ENCODE results near the gene ARF3. TPM values are rescaled to one million over a fixed set of nuclear protein-coding genes. Genes with fewer than 3 reads are reported as not detected.

The ARF3 gene
- total RNA-seq, 1 experiment from 2014 or later, result 256 TPM

DNA sequence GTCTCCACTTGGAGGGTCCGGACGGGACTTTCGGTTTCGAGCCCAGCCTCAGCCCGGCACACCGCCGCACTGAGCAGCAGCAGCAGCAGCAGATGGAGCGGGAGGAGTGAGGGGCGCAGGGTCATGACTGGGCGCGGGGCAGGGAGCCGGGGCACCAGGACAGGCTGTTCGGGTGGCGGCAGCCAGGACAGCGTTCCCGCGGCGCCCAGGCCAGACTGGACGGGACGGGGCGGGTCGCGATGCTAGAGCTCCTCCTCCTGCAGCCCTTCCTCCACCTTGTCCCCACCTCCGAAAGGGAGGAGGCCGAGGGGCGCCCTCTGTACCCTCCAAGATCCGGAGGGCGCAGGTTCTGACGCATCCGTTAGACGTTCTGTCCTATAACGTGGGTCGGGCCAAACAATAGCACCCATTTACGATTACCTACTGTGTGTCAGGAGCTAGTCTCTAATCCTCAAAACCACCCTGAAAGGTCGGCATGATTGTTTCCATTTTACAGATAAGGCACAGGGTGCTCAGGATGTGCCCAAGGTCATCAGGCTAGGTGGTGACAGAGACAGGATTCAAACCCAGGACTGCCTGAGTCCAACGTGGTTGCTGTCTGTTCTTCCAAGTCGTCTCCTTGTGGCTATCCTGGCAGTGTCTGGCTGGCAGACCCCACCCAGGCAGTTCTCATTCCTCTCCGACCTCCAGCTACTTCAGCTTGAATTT, 31.8 kb downstream of the ARF3 start, which contains the start of gene FKBP11 (continued):
- TF ChIP-seq, protein P1, sequence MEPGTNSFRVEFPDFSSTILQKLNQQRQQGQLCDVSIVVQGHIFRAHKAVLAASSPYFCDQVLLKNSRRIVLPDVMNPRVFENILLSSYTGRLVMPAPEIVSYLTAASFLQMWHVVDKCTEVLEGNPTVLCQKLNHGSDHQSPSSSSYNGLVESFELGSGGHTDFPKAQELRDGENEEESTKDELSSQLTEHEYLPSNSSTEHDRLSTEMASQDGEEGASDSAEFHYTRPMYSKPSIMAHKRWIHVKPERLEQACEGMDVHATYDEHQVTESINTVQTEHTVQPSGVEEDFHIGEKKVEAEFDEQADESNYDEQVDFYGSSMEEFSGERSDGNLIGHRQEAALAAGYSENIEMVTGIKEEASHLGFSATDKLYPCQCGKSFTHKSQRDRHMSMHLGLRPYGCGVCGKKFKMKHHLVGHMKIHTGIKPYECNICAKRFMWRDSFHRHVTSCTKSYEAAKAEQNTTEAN (CRISPR knock-in tag; IDR thresholded peaks at IDR 0.05), result no peak
- TF ChIP-seq EMX1 (CRISPR knock-in tag; IDR thresholded peaks at IDR 0.05) (no peak; the same call in 1 of the 2 replicates), TEAD4 (CRISPR knock-in tag; IDR thresholded peaks at IDR 0.05) (no peak), ZNF232 (CRISPR knock-in tag; IDR thresholded peaks at IDR 0.05) (peak; percentile 7; the same call in 1 of the 2 replicates), CREM (CRISPR knock-in tag; IDR thresholded peaks at IDR 0.05) (no peak), RORB (CRISPR knock-in tag; IDR thresholded peaks at IDR 0.05) (no peak), ZNF263 (CRISPR knock-in tag; IDR thresholded peaks at IDR 0.05; ENCODE audit: low read depth) (no peak), TP53 (CRISPR knock-in tag; IDR thresholded peaks at IDR 0.05) (no peak), CREB1 (CRISPR knock-in tag; IDR thresholded peaks at IDR 0.05) (no peak), ZNF423 (CRISPR knock-in tag; IDR thresholded peaks at IDR 0.05) (no peak), SP1 (CRISPR knock-in tag; conservative IDR thresholded peaks at IDR 0.05) (peak; percentile 72), GABPB1 (CRISPR knock-in tag; IDR thresholded peaks at IDR 0.05) (no peak), FOXP1 (CRISPR knock-in tag; IDR thresholded peaks at IDR 0.05; ENCODE audit: borderline replicate concordance) (peak; percentile 83), ZNF317 (CRISPR knock-in tag; IDR thresholded peaks at IDR 0.05; ENCODE audit: borderline replicate concordance, low read depth) (no peak), FOXK1 (CRISPR knock-in tag; IDR thresholded peaks at IDR 0.05) (no peak)
- TF ChIP-seq, protein P2, sequence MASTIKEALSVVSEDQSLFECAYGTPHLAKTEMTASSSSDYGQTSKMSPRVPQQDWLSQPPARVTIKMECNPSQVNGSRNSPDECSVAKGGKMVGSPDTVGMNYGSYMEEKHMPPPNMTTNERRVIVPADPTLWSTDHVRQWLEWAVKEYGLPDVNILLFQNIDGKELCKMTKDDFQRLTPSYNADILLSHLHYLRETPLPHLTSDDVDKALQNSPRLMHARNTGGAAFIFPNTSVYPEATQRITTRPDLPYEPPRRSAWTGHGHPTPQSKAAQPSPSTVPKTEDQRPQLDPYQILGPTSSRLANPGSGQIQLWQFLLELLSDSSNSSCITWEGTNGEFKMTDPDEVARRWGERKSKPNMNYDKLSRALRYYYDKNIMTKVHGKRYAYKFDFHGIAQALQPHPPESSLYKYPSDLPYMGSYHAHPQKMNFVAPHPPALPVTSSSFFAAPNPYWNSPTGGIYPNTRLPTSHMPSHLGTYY (CRISPR knock-in tag; IDR thresholded peaks at IDR 0.05), result no peak
- TF ChIP-seq, protein P3, sequence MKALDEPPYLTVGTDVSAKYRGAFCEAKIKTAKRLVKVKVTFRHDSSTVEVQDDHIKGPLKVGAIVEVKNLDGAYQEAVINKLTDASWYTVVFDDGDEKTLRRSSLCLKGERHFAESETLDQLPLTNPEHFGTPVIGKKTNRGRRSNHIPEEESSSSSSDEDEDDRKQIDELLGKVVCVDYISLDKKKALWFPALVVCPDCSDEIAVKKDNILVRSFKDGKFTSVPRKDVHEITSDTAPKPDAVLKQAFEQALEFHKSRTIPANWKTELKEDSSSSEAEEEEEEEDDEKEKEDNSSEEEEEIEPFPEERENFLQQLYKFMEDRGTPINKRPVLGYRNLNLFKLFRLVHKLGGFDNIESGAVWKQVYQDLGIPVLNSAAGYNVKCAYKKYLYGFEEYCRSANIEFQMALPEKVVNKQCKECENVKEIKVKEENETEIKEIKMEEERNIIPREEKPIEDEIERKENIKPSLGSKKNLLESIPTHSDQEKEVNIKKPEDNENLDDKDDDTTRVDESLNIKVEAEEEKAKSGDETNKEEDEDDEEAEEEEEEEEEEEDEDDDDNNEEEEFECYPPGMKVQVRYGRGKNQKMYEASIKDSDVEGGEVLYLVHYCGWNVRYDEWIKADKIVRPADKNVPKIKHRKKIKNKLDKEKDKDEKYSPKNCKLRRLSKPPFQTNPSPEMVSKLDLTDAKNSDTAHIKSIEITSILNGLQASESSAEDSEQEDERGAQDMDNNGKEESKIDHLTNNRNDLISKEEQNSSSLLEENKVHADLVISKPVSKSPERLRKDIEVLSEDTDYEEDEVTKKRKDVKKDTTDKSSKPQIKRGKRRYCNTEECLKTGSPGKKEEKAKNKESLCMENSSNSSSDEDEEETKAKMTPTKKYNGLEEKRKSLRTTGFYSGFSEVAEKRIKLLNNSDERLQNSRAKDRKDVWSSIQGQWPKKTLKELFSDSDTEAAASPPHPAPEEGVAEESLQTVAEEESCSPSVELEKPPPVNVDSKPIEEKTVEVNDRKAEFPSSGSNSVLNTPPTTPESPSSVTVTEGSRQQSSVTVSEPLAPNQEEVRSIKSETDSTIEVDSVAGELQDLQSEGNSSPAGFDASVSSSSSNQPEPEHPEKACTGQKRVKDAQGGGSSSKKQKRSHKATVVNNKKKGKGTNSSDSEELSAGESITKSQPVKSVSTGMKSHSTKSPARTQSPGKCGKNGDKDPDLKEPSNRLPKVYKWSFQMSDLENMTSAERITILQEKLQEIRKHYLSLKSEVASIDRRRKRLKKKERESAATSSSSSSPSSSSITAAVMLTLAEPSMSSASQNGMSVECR (CRISPR knock-in tag; IDR thresholded peaks at IDR 0.05; ENCODE audit: borderline replicate concordance), result peak; percentile 91
- TF ChIP-seq, protein P4, sequence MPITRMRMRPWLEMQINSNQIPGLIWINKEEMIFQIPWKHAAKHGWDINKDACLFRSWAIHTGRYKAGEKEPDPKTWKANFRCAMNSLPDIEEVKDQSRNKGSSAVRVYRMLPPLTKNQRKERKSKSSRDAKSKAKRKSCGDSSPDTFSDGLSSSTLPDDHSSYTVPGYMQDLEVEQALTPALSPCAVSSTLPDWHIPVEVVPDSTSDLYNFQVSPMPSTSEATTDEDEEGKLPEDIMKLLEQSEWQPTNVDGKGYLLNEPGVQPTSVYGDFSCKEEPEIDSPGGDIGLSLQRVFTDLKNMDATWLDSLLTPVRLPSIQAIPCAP (CRISPR knock-in tag; IDR thresholded peaks at IDR 0.05), result no peak; the same call in 1 of the 2 replicates
- TF ChIP-seq, protein P5, sequence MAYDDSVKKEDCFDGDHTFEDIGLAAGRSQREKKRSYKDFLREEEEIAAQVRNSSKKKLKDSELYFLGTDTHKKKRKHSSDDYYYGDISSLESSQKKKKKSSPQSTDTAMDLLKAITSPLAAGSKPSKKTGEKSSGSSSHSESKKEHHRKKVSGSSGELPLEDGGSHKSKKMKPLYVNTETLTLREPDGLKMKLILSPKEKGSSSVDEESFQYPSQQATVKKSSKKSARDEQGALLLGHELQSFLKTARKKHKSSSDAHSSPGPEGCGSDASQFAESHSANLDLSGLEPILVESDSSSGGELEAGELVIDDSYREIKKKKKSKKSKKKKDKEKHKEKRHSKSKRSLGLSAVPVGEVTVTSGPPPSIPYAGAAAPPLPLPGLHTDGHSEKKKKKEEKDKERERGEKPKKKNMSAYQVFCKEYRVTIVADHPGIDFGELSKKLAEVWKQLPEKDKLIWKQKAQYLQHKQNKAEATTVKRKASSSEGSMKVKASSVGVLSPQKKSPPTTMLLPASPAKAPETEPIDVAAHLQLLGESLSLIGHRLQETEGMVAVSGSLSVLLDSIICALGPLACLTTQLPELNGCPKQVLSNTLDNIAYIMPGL (CRISPR knock-in tag; IDR thresholded peaks at IDR 0.05), result peak; percentile 73
- TF ChIP-seq, protein P6, sequence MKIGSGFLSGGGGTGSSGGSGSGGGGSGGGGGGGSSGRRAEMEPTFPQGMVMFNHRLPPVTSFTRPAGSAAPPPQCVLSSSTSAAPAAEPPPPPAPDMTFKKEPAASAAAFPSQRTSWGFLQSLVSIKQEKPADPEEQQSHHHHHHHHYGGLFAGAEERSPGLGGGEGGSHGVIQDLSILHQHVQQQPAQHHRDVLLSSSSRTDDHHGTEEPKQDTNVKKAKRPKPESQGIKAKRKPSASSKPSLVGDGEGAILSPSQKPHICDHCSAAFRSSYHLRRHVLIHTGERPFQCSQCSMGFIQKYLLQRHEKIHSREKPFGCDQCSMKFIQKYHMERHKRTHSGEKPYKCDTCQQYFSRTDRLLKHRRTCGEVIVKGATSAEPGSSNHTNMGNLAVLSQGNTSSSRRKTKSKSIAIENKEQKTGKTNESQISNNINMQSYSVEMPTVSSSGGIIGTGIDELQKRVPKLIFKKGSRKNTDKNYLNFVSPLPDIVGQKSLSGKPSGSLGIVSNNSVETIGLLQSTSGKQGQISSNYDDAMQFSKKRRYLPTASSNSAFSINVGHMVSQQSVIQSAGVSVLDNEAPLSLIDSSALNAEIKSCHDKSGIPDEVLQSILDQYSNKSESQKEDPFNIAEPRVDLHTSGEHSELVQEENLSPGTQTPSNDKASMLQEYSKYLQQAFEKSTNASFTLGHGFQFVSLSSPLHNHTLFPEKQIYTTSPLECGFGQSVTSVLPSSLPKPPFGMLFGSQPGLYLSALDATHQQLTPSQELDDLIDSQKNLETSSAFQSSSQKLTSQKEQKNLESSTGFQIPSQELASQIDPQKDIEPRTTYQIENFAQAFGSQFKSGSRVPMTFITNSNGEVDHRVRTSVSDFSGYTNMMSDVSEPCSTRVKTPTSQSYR (CRISPR knock-in tag; IDR thresholded peaks at IDR 0.05), result no peak
- TF ChIP-seq, protein P7, sequence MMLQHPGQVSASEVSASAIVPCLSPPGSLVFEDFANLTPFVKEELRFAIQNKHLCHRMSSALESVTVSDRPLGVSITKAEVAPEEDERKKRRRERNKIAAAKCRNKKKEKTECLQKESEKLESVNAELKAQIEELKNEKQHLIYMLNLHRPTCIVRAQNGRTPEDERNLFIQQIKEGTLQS (CRISPR knock-in tag; conservative IDR thresholded peaks at IDR 0.05), result no peak
- TF ChIP-seq, protein P8, sequence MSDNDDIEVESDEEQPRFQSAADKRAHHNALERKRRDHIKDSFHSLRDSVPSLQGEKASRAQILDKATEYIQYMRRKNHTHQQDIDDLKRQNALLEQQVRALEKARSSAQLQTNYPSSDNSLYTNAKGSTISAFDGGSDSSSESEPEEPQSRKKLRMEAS (CRISPR knock-in tag; IDR thresholded peaks at IDR 0.05), result peak; percentile 37; the same call in 1 of the 2 replicates
- TF ChIP-seq, protein P9, sequence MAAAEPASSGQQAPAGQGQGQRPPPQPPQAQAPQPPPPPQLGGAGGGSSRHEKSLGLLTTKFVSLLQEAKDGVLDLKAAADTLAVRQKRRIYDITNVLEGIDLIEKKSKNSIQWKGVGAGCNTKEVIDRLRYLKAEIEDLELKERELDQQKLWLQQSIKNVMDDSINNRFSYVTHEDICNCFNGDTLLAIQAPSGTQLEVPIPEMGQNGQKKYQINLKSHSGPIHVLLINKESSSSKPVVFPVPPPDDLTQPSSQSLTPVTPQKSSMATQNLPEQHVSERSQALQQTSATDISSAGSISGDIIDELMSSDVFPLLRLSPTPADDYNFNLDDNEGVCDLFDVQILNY (CRISPR knock-in tag; IDR thresholded peaks at IDR 0.05), result 0 out of 2 replicates have a peak, but pooled peaks have one; percentile 61

Measured in WTC11 (cell line).